GM18505 (cell line): Measurements from ENCODE around the gene HSPBP1.

Experiments
- ATAC-seq: cut with Tn5 transposase; IDR thresholded peaks from one replicate; pipeline ENCODE4 v1.9.1; 2021; ENCODE audit not compliant: unreplicated experiment
- POLR2A ChIP-seq: IDR thresholded peaks from 4 replicates; pipeline ENCODE4 v1.6.1; 2011; ENCODE audit warnings: borderline replicate concordance; ENCODE audit not compliant: insufficient read depth, insufficient read length; ENCODE audit errors: extremely low read depth

Gene HSPBP1

DNA sequence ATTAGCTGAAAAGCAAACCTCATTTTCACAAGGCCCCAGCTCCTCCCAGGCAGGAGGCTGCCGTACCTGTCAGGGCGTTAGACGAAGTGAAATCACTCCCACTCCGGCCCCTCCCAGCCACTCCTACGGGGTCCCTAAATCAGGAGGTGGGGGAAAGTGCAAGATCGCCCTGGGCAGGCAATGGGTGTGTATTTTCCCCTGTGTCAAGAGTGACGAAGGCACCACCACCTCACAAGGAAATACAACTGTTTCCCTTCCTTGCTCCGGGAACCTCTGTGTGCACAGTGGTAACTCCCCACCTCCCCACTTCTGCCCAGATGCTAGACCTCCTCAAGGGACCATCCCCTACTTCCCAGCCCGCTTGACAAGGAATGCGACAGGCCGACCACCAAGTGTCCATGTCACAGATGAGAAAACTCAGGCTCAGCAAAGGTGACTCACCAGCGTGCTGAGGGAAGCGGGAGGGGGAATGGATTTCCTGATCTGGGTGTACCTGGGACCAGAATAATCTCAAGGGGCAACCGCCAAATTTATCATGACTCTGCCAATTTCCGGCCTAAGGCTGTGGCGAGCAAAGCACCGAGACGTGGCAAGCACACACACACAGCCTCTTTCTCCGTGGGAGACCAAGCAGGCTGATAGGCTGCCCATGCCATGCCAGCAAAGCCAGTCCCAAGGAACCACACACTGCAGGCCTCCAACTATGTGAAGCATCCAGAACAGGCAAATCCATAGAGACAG lies 28.4 kb downstream of the HSPBP1 start:
- no peak for ATAC-seq
- TF ChIP-seq POLR2A, result no peak

DNA sequence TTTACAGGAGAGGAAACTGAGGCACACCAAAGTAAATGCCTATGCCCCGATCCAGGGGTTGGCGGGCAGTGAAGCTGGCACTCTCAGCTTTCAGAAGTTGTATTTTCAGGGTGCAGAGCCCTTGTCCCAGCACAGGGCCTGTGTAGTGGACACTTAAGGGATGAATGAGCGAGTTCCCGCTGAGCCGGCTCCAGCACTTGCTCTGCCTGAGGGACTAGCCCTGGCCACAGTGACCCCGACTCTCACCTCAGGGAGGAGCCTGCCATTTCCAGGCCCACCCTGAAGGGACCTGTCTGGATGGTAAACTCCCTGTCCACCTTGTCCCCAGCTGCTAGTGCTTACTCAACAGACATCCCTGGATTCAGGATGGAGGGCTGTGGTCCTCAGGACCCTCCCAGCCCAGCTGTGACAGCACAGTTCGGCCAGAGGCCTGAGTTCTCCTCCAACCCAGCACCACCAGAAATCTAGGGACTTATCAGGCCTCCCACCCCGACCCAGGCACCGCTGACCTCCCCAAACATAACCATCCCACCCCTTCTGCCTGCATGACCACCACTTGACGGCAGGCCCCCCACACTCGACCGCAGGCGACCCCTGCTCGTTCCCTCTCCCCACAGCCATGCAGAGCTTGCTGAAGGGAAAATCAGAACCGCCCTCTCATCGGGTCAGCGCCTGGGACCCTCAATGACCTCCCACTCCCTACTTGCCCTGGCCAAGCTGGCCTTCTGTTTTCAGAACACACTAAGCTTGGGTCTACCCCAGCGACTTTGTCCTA lies 29.5 kb downstream of the HSPBP1 start:
- no peak for TF ChIP-seq POLR2A
- ATAC-seq, result no peak

DNA sequence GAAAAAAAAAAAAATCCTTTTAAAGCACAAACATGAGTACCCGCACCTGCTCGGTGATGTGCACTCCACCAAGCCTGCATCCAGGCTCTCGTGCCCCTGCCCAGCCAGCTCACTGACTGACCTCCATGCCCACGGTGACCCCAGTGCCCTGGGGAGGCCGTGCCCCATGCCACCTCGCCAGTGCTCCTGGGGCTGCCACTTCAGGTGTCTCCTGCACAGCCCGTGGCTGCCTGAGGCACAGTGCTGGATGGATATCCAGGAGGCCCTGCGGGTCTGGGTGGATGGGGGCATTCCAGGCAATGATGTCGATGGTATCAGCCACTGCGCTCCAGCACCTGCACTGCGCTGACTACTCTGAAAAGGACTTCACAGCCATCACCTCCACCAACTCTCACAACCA lies 30.1 kb downstream of the HSPBP1 start:
- ATAC-seq, result no peak
- no peak for TF ChIP-seq POLR2A

DNA sequence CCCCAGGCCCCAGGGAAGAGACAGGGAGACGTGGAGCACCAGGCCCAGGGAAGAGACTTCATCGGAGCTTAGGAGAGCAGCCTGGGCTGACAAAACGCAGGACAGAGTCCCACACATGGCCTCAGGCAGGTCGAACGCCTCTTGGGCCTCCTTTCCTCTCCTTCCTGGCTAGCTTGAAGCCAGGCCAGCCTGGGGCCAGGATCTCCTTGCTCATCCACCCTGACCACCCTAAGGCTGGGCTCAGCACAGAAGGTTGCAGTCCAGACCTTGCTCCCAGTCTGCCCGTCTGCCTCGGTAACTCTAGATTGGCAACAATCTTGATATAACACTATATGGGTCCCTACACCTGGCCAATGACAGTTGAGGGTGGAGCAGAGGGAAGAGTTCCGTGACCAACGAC lies 31.2 kb downstream of the HSPBP1 start:
- no peak for TF ChIP-seq POLR2A
- no peak for ATAC-seq

DNA sequence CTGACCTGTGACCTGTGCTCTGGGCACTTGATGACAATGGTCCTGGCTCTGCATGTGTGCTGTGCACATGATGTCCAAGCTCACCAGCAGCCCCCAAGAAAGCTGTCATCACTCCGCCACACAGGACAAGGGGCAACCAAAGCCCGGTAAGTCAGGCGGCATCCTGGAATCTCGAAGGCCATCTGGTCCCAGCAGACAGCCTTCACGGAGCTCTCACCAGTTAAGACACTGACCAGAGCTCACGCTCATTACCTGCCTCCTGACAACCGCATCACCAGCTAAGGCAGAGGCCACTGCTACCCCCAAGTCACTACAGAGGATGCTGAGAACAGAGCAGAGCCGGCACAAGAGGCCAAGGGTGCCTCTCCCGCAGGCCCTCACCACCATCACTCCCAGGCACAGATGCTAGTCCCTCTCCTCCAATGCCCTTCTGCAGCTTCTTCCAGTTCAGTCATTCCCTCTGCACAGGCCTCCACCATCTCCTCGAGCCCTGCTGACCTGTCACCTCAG lies 31.7 kb downstream of the HSPBP1 start:
- TF ChIP-seq POLR2A, result no peak
- ATAC-seq, result no peak

DNA sequence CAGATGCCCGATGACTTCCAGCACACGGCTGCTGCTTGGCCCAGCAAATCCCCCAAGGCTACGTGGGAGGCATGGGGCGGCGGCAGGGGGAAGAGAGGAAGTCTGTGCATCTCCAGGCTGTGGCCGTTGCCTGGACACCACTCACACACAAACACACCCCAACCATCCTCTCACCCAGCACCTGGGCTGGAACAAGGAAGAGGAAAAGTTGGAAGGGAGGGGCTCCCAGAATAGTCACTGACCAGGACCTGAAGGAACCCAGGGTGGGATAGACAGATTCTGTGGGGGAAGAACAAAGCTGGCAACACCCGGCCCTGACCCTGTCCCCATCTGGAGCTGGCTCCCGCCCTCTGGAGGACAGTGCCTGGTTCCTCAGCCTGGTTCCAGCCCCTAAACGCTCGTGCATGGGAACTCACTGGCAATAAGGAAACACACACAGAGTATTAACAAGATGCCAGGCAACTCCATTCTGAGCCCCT lies 32.2 kb downstream of the HSPBP1 start:
- TF ChIP-seq POLR2A, result no peak
- ATAC-seq, result no peak

DNA sequence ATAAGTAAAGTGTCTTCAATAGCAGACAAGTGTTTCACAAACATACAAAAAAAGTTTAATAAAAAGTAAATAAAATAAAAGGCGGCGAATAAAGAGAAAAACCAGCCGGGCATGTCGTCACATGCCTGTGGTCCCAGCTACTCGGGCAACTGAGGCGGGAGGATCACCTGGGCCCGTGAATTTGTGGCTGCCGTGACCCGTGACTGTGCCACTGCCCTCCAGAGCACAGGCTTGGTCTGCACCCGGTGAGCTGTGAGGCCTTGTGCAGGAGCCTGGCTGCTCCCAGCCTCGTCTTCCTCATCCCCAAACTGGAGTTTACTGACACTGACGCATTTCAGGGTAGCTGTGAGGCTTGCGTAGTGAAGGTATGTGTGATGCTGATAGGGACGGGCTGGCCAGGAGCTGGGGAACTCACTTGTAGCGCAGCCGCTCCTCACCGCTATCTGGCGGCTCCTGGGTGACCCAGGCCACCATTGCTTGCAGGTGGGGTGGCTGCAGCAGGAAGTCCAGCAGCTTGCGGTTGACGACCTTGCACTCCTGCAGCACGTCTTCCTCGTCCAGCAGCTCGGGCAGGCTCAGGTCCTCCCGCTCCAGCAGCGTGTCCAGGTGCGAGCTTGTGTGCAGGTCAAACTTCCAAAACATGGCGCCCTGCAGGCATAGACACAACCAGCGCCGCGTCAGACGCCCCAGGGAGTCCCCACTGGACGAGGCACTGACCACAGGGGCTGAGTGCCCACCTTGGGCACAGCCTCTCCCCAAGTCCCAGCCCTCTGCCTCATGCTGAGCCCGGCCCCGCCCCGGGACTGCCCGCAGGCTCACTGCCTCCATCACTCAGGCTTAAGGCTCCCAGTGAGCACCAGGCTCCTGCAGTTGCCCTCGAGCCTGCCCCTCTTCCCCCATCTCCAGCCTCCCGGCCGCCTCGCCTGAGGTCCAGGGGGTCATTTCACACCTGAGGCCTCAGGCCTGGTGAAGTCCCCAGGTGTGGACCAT lies 33.2 kb downstream of the HSPBP1 start:
- no peak for TF ChIP-seq POLR2A
- ATAC-seq, result no peak

DNA sequence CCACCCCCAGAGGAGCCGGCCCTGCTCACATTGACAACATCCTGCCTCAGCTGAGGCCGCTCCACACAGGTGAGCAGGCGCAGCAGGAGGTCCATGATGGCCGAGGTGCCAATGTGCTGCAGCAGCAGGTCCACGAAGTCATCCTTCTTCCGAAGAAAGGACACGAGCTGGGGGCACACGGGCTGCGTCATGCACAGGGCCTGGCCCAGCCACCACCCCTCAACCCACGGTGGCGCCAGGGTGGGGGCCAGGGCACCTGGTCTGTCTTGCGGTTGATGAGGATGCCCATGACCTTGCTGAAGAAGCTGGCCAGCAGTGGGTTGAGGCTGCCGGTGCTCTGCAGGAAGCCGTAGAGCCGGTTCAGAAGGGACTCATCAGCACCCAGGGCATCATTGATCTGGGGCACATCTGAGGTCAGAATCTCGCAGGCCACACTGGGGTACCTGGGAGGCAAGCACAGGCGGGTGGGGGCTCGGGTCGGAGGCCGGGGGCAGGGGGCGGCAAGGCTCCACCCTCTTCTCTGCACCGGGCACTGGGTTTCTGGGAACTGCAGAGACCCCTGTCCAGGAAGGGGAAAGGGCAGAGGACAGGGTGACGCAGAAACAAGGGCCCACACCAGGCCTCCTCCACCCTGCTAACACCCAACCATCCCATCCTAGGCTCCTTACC lies 34.5 kb downstream of the HSPBP1 start:
- no peak for ATAC-seq
- TF ChIP-seq POLR2A, result no peak

DNA sequence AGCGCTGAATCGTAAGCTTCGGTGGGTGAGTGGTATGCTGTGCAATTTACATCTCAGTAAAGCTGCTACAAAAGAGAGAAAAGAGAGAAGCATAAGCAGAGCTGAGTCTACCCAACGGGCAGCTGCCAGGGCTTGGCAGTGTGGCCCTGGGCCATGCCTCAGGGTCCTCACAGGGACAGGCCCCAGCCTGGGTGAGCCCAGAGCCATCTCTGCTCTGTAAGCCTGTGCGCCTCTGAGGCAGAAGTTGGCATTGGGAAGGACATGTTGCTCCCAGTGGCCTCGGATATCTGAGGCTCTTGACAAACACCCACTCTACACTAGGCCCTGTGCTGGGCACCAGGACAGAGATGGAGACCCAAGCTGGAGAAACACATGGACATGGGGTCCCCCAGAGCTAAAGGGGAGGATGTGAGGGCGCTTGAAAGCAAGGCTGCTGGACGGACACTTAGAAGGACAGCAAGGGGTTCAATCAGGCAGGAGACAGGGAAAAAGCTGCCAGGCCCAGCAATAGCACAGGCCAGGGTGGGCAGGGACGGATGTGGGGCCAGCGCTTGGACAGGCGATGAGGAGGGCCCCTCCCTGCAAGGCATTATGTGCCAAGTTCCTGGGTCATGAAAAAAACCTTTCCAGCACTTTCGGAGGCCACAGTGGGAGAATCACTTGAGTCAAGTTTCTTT lies 35.8 kb downstream of the HSPBP1 start:
- no peak for ATAC-seq
- TF ChIP-seq POLR2A, result no peak

DNA sequence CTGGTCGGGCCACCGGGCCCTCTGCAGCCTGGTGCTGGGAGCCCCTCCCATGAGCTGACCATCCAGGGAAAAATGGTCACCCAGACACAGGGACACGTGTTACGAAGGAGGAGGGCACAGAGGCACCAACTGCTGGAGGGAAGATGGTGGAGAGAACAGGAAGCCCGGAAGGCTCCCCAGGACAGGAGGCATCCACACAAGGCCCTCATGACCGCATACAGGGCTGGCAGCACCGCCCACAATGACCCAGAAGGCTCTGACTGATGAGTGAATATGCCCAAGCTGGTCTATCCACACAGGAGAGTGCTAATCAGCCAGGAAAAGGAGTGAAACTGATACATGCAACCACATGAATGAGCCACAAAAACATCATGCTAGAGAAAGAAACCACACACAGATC lies 37.4 kb downstream of the HSPBP1 start:
- ATAC-seq, result no peak

DNA sequence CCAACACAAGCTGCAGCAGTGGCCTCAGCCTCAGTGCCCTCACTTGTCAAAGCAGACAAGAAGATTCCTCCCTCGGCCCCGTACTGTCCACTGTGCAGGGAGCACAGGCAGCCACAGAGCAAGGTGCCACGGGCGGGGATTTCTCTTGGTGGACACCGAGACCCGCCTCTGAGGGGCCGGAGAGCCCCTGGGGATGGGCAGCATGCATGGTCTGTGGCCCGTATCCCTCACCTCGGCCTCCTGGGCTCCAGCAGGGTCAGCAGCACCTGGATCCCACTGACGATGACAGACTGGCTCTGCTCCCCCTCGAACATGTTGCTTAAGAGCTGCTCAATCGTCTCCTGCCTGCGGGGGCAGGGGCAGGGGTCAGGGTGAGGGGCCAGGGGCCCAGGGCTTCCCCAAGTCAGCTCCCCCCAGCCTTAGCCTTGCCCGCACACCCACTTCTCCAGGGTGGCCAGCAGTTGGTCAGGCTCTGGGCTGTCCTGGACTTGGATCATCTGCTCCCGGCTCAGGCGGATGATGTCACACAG lies 37.9 kb downstream of the HSPBP1 start:
- TF ChIP-seq POLR2A, result no peak
- ATAC-seq, result no peak

More for the DNA sequence above, 37.4 kb downstream of the HSPBP1 start:
- TF ChIP-seq POLR2A, result no peak
